ENCODE measurements around the gene KSR2. TPM values are rescaled to one million over a fixed set of nuclear protein-coding genes. Genes with fewer than 3 reads are reported as not detected.

KSR2 gene
- total and polyA plus RNA-seq, 2 donors (not counting 3 experiments of a cell fraction or from before 2014, with no cell fraction given) = 2.1 to 5.2 TPM

DNA sequence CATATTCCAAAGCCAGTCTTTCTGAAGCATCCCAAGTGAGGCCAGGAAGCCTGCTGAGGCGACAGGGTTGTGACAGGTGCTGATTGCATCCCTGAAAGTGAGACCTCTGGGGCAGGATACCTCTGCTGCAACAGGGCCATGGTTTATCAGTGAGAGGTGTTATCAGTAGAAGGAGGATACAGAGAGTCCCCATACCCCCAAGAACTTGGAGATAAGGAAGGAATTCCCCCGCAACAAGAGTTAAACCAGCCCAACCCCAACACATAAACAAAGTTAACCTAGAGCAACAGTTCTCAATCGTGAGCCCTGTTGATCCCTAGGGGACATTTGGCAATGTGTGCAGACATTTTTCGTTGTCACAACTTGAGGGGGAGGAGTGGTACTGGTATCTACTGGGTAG is 374.3 kb downstream of the KSR2 start:
- Histone ChIP-seq H3K27me3 (ENCODE audit: control insufficient read depth in 2 of 2, insufficient read depth in 2 of 2, low read length in 2 of 2) (no peaks in the 10 kb centered on the region), H2AFZ (ENCODE audit: low read depth, low read length) (no peak overlapping the region), H3K4me3 (replicated peaks in 1 of 3; ENCODE audit: insufficient read depth in 1 of 3, low read depth in 1 of 3, low read length in 3 of 3) (no peak overlapping the region), H3K4me1 (ENCODE audit: control insufficient read depth, extremely low read depth, insufficient read depth, low read length) (no peaks in the 10 kb centered on the region), H3K9me1 (replicated peaks; ENCODE audit: control insufficient read depth, extremely low read depth, insufficient read depth, low read length) (no peaks in the 10 kb centered on the region), H3K9ac (replicated peaks; ENCODE audit: extremely low read depth, insufficient read depth, low read length) (no peak overlapping the region), H4K20me1 (replicated peaks; ENCODE audit: control insufficient read depth, extremely low read depth, insufficient read depth, low read length) (no peaks in the 10 kb centered on the region), H3K36me3 (ENCODE audit: control insufficient read depth in 2 of 2, extremely low read depth in 1 of 2, insufficient read depth in 2 of 2, low read length in 2 of 2) (no peaks in the 10 kb centered on the region), H3K27ac (ENCODE audit: insufficient read depth, low read depth, low read length) (no peak overlapping the region), H3K79me2 (ENCODE audit: control insufficient read depth, insufficient read depth, low read length) (no peaks in the 10 kb centered on the region), H3K4me2 (ENCODE audit: insufficient read depth, low read length) (no peak overlapping the region), H3K9me3 (replicated peaks; ENCODE audit: control insufficient read depth, insufficient read depth, low read length) (no peaks in the 10 kb centered on the region)
- intact Hi-C loops (cut with micrococcal nuclease) = no loop called here
- CTCF ChIA-PET = interaction anchor here (1.0 kb wide), 1 partner anchor 227 kb away, joined by 4 read pairs; no protein-coding TSS in a partner anchor
- DNase-seq (ENCODE audit: low read depth, low spot score) (no peak), FAIRE-seq (no peak)
- POLR2A ChIA-PET = no interaction called here
- dilution Hi-C loops (cut with MboI; ENCODE audit: extremely low pct_ligation_motif_present, low sequenced_read_pairs) = no loop called here
- no TSS peak for BruUV-seq (replicated peaks)
- TF ChIP-seq GATA2 (IDR thresholded peaks at IDR 0.05; ENCODE audit: insufficient read depth, insufficient read length, low read depth, low read length) (no peak), EZH2 (IDR thresholded peaks at IDR 0.05; ENCODE audit: borderline replicate concordance, low read depth, low read length, severe bottlenecking) (no peak), POLR2AphosphoS5 (IDR thresholded peaks at IDR 0.05; ENCODE audit: insufficient read depth, low read depth, low read length) (no peak), POLR2A (IDR thresholded peaks at IDR 0.05; ENCODE audit: low read depth, low read length) (no peak), CTCF (IDR thresholded peaks at IDR 0.05; ENCODE audit: extremely low read depth in 1 of 2, insufficient read depth in 1 of 2, low read depth in 1 of 2, low read length in 2 of 2) (no peak), MYC (IDR thresholded peaks at IDR 0.05; ENCODE audit: low read depth, low read length) (no peak), JUN (IDR thresholded peaks at IDR 0.05; ENCODE audit: borderline replicate concordance, insufficient read depth, insufficient read length, low read depth) (no peak), FOS (IDR thresholded peaks at IDR 0.05; ENCODE audit: borderline replicate concordance, insufficient read depth, low read length) (no peak)
- TF ChIP-seq, protein P1, sequence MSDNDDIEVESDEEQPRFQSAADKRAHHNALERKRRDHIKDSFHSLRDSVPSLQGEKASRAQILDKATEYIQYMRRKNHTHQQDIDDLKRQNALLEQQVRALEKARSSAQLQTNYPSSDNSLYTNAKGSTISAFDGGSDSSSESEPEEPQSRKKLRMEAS (IDR thresholded peaks at IDR 0.05; ENCODE audit: insufficient read depth, insufficient read length) = no peak

Measured in endothelial cell of umbilical vein (primary cell).